GM12878 (cell line): ENCODE data around the gene REM2. TPM values are rescaled to one million over a fixed set of nuclear protein-coding genes. Genes with fewer than 3 reads are reported as not detected.

ENCODE experiments used
- CBFB ChIP-seq: IDR thresholded peaks from 2 replicates; pipeline ENCODE4 v1.6.1; 2016; ENCODE audit warnings: antibody characterized with exemption, low read depth
- CREB1 ChIP-seq: IDR thresholded peaks from 2 replicates; pipeline ENCODE4 v1.6.1; 2012; ENCODE audit warnings: low read depth, mild to moderate bottlenecking, inconsistent platforms
- EP300 ChIP-seq, 2 experiments: fragments of 150-350 bp in 1 of 2; IDR thresholded peaks; 2 replicates each; pipeline ENCODE4 v1.6.1; 2011 to 2012; ENCODE audit warnings: low read depth in 2 of 2, low read length in 2 of 2, borderline replicate concordance in 1 of 2, improper control_type of control experiment in 1 of 2, inconsistent platforms in 1 of 2; ENCODE audit not compliant: control insufficient read depth in 1 of 2
- GATAD2B ChIP-seq: fragments of 450-650 bp; conservative IDR thresholded peaks from 2 replicates; pipeline ENCODE4 v1.6.1; 2017; ENCODE audit warnings: low read depth, mild to moderate bottlenecking, moderate library complexity
- IKZF1 ChIP-seq: fragments of 450-650 bp; conservative IDR thresholded peaks from 2 replicates; pipeline ENCODE4 v1.6.1; 2017; ENCODE audit warnings: antibody characterized with exemption, mild to moderate bottlenecking
- IRF4 ChIP-seq: IDR thresholded peaks from 2 replicates; pipeline ENCODE4 v1.6.1; 2011; ENCODE audit warnings: low read depth, low read length
- MTA2 ChIP-seq: fragments of 450-650 bp; IDR thresholded peaks from 2 replicates; pipeline ENCODE4 v1.6.1; 2016; ENCODE audit warnings: low read depth, mild to moderate bottlenecking, moderate library complexity
- RBBP5 ChIP-seq: fragments of 200-600 bp; sonication (generic); conservative IDR thresholded peaks from 2 replicates; pipeline ENCODE4 v1.6.1; 2016
- STAT1 ChIP-seq: fragments of 450-650 bp; conservative IDR thresholded peaks from 2 replicates; pipeline ENCODE4 v1.6.1; 2014; ENCODE audit warnings: antibody characterized with exemption, mild to moderate bottlenecking
- SUZ12 ChIP-seq: fragments of 200-600 bp; sonication (generic); IDR thresholded peaks from one replicate; pipeline ENCODE4 v1.6.1; 2018; ENCODE audit warnings: antibody characterized with exemption, mild to moderate bottlenecking; ENCODE audit not compliant: unreplicated experiment
- TARDBP ChIP-seq: IDR thresholded peaks from 2 replicates; pipeline ENCODE4 v1.6.1; 2016; ENCODE audit warnings: borderline replicate concordance
- YY1 ChIP-seq: IDR thresholded peaks from 2 replicates; pipeline ENCODE4 v1.6.1; 2011; ENCODE audit warnings: low read depth, mild to moderate bottlenecking, low read length
- ZNF274 ChIP-seq: IDR thresholded peaks from one replicate; pipeline ENCODE4 v1.8.0; 2011; ENCODE audit not compliant: insufficient read length, insufficient read depth
- polyA plus RNA-seq, 11 experiments: library from polyadenylated mRNA; depleted of rRNA in 4 of 11; unstranded in 6 of 11; stranded (reverse) in 5 of 11; fragments of >200 nt; fragmentation: Nextera tagmentation in 4 of 11; fragmentation: Illumina TruSeq in 1 of 11; extraction: Ambion mirVana in 4 of 11; extraction: Trizol in 1 of 11; gene quantifications; 1 replicate in 1 of 11; 2 replicates in 10 of 11; pipeline versions ENCODE4 v1.2.1 to v1.2.3, GENCODE V29; 2011 to 2016; ENCODE audit warnings: inconsistent platforms in 2 of 11, missing spikeins in 2 of 11, low read depth in 1 of 11
- total RNA-seq, 4 experiments: library from RNA; depleted of rRNA in 3 of 4; stranded (reverse); fragments of >200 nt in 3 of 4; fragmentation: Illumina TruSeq in 1 of 4; extraction: Trizol in 1 of 4; gene quantifications; 2 replicates each; pipeline versions ENCODE4 v1.2.1 to v1.2.3, GENCODE V29; 2013 to 2021
- TF ChIP-seq, protein P1 (sequence below): fragments of 450-650 bp; IDR thresholded peaks from 2 replicates; pipeline ENCODE4 v1.6.1; 2017; ENCODE audit warnings: mild to moderate bottlenecking, moderate library complexity
- TF ChIP-seq, protein P2 (sequence below): IDR thresholded peaks from 2 replicates; pipeline ENCODE4 v1.6.1; 2011; ENCODE audit warnings: mild to moderate bottlenecking, low read depth, low read length, moderate library complexity; ENCODE audit not compliant: insufficient replicate concordance
- TF ChIP-seq, protein P3 (sequence below): fragments of 450-650 bp; conservative IDR thresholded peaks from 2 replicates; pipeline ENCODE4 v1.6.1; 2017; ENCODE audit warnings: mild to moderate bottlenecking, moderate library complexity

Gene REM2
- total and polyA plus RNA-seq, 10 of the 15 experiments (the other 5 are each of a cell fraction or from before 2014, with no cell fraction given), result 0.27 to 1.5 (median 0.83) TPM

DNA sequence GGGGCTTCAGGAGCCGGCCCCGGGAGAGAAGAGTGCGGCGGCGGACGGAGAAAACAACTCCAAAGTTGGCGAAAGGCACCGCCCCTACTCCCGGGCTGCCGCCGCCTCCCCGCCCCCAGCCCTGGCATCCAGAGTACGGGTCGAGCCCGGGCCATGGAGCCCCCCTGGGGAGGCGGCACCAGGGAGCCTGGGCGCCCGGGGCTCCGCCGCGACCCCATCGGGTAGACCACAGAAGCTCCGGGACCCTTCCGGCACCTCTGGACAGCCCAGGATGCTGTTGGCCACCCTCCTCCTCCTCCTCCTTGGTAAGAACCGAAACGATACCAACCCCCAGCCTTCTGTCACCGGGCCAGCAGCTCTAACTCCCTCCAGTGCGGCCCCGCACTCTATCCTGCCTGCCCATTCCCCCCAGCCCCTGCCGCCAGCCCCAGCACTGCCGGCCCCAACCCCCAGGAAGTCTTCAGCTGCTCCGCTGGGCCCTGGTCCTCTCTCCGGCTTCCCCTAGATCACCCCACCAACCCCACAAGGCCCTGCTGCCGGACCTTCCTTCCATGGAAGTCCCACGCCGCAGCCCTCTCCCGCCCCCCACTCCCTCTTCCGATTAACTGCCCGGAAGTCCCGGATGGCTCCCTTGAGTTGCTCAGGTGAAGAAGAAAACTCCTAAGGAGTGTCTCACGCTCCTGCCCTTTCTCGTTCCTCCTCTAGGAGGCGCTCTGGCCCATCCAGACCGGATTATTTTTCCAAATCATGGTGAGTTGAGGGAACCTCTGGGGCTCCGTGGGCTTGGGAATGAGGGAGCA, 10.8 kb upstream of the REM2 start (continued):
- no peak for TF ChIP-seq STAT1
- peak; percentile 84 for TF ChIP-seq IKZF1
- TF ChIP-seq RBBP5, result no peak
- TF ChIP-seq, protein P1, sequence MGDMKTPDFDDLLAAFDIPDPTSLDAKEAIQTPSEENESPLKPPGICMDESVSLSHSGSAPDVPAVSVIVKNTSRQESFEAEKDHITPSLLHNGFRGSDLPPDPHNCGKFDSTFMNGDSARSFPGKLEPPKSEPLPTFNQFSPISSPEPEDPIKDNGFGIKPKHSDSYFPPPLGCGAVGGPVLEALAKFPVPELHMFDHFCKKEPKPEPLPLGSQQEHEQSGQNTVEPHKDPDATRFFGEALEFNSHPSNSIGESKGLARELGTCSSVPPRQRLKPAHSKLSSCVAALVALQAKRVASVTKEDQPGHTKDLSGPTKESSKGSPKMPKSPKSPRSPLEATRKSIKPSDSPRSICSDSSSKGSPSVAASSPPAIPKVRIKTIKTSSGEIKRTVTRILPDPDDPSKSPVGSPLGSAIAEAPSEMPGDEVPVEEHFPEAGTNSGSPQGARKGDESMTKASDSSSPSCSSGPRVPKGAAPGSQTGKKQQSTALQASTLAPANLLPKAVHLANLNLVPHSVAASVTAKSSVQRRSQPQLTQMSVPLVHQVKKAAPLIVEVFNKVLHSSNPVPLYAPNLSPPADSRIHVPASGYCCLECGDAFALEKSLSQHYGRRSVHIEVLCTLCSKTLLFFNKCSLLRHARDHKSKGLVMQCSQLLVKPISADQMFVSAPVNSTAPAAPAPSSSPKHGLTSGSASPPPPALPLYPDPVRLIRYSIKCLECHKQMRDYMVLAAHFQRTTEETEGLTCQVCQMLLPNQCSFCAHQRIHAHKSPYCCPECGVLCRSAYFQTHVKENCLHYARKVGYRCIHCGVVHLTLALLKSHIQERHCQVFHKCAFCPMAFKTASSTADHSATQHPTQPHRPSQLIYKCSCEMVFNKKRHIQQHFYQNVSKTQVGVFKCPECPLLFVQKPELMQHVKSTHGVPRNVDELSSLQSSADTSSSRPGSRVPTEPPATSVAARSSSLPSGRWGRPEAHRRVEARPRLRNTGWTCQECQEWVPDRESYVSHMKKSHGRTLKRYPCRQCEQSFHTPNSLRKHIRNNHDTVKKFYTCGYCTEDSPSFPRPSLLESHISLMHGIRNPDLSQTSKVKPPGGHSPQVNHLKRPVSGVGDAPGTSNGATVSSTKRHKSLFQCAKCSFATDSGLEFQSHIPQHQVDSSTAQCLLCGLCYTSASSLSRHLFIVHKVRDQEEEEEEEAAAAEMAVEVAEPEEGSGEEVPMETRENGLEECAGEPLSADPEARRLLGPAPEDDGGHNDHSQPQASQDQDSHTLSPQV, result no peak
- no peak for TF ChIP-seq CBFB
- no peak for TF ChIP-seq EP300 (IDR thresholded peaks at IDR 0.05; ENCODE audit: borderline replicate concordance in 1 of 2, control insufficient read depth in 1 of 2, low read depth in 2 of 2, low read length in 2 of 2)
- no peak for TF ChIP-seq SUZ12
- no peak for TF ChIP-seq TARDBP
- no peak for TF ChIP-seq MTA2
- TF ChIP-seq CREB1, result no peak
- TF ChIP-seq ZNF274, result no peak
- TF ChIP-seq, protein P2, sequence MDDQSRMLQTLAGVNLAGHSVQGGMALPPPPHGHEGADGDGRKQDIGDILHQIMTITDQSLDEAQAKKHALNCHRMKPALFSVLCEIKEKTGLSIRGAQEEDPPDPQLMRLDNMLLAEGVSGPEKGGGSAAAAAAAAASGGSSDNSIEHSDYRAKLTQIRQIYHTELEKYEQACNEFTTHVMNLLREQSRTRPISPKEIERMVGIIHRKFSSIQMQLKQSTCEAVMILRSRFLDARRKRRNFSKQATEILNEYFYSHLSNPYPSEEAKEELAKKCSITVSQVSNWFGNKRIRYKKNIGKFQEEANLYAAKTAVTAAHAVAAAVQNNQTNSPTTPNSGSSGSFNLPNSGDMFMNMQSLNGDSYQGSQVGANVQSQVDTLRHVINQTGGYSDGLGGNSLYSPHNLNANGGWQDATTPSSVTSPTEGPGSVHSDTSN, result no peak
- peak; percentile 65; the same call in 1 of the 2 replicates for TF ChIP-seq YY1
- TF ChIP-seq, protein P3, sequence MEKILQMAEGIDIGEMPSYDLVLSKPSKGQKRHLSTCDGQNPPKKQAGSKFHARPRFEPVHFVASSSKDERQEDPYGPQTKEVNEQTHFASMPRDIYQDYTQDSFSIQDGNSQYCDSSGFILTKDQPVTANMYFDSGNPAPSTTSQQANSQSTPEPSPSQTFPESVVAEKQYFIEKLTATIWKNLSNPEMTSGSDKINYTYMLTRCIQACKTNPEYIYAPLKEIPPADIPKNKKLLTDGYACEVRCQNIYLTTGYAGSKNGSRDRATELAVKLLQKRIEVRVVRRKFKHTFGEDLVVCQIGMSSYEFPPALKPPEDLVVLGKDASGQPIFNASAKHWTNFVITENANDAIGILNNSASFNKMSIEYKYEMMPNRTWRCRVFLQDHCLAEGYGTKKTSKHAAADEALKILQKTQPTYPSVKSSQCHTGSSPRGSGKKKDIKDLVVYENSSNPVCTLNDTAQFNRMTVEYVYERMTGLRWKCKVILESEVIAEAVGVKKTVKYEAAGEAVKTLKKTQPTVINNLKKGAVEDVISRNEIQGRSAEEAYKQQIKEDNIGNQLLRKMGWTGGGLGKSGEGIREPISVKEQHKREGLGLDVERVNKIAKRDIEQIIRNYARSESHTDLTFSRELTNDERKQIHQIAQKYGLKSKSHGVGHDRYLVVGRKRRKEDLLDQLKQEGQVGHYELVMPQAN, result no peak; the same call in 1 of the 2 replicates
- TF ChIP-seq GATAD2B, result 0 out of 2 replicates have a peak, but pooled peaks have one; percentile 68
- TF ChIP-seq IRF4, result no peak
